Left forelimb (tissue), 1 donor: ENCODE measurements around the gene CDHR5.

Source experiments
- DNase-seq: peaks from one replicate; pipeline ENCODE4 v3.0.0-alpha.2; 2018; ENCODE audit warnings: low spot score

Gene CDHR5

DNA sequence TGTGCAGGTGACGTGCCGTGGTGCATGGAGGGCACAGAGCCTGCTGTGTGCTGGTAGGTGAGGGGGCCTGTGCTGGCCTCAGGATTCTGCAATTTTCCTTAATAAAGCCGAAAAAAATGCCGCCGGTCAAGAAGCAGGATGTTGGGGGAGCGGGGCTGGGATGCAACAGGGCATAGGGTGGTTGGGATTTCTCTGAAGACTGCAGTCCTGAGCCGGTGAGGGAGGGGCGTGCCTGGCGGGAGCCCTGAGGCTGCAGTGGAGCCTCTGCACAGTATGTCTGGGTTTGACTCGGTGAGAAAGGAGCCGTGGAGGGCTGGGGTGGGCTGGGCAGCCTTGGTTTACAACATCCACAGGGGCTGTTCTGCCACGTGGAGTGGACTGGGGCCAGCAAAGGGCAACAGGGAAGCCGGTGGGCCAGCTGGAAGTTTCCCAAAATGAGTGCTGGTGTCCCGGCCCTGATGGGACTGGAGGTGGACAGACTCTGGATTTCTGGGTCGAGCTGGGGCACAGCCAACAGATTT, 1.3 kb downstream of the CDHR5 start:
- no peak for DNase-seq

DNA sequence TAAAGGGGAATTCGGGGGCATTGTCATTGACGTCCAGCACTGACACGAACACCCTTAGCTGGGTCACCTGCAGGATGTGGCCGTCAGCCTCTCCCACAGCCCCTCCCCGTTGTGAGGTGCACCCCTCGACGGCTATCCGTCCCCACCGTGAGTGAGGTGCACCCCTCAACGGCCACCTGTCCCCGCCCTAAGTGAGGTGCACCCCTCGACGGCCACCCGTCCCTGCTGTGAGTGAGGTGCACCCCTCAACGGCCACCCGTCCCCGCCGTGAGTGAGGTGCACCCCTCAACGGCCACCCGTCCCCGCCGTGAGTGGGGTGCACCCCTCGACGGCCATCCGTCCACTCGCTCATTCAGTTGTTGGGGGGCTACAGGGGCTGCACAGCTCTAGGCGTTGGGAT, 2.9 kb downstream of the CDHR5 start:
- DNase-seq = no peak

DNA sequence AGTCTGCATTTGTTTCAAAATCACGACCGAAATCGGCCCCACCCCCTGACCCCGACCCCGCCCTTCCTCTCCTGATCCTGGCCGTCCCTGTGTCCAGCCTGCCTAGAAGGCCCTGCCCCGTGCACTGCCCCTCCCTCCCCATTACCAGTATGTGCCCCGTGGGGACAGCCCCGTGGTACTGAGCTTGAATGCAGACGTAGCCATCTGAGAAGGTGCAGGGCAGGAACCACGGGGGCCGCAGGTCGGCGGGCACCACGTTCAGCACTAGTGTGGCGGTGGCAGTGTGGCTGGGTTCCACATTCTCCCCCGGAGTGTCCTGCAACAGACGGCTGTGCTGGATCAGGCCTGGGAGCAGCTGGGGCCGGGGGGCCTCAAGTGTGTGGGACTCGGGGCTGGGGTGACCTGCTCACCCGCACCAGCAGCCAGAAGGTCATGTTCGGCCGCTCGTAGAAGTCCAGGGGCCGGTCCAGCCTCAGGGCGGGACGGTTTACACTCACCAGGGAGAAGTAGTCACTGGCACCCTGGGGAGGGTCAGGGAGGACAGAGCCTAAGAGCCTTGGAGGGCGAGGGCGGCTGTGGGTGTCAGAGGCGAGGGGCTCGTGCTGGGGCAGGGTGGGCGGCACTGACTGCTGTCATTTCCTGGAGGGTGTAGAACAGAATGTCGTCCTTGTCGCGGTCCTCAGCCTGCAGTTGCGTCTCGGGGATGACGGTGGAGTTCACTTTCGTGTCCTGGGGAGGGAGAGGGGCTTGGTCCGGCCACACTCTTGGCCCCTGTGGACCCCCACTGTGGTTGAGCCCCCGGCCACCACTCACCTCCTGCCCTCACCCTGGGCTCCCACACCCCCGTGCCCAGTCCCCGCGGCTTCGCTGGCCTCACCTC, 3.6 kb downstream of the CDHR5 start:
- no peak for DNase-seq

DNA sequence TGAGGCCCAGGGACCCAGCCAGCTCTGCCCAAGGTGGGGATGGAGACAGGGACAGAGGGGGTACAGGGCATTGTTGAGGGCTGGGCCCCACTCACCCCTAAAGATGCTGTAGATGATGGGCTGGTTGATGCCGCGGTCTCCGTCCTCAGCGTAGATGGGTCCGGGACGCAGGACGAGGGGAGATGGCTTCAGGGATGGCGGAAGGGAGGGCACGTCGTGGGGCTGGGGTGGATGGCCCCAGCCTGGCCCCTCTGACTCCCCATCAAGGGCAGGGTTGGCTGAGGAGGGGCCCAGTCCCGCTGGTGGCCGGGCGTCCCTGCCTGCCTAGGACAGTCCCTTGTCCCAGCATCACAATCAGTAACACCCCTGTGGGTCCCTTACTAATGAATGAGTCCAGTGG, 4.6 kb downstream of the CDHR5 start:
- DNase-seq = no peak

DNA sequence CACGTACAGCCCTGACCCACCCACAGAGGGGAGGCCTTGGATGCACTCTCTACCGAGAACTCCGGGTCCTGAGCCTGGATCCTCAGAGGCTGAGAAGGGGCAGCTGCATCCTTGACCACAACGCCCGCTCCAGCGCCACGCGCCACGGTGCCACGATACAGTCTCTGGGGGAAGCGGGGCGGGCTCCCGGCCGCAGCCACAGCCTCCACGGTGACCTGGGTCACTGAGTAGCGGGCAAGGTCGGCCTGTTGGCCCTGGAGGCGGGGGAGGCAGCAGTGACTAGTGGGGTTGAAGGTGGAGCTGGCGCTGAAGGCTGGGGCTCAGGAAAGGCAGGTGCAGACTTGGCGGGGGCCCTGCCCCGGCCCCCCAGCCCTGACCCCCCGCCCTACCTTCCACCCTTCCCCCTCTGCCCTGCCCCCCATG, 5.1 kb downstream of the CDHR5 start:
- no peak for DNase-seq

DNA sequence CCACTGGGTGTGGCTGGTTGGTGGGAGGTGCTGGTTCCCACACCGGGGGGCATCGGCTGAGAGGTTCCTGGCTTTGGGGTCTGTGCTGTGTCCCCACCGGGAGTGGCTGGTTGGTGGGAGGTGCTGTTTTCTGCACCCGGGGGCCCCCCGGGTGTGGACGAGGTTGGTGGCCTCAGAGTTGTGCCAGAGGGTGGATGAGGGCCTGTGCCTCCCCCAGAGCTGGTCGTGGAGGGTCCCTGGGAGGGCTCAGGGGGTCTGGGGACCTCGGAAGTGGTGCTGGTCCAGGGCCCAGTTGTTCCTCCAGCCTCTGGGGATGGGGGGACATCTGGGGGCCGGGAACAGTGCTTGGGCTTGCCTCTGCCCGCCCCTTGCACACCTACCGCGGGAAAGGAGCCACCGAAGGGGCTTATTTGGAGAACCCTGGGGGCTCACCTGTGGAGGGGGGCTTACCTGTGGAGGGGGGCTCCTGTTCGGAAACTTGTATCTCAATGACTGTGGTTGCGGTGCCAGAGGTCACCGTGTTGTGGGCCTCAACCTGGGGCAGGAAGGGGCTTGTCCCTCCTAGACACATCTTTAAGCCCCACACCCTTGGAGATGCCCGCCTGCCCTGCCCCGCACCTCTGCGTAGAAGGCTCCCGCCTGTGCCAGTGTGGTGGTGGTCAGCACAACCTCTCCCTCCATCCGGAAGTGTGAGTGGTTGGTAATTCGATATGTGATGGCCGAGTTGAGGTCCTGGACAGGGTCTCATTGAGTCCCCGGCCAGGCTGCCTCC, 5.7 kb downstream of the CDHR5 start:
- no peak for DNase-seq

DNA sequence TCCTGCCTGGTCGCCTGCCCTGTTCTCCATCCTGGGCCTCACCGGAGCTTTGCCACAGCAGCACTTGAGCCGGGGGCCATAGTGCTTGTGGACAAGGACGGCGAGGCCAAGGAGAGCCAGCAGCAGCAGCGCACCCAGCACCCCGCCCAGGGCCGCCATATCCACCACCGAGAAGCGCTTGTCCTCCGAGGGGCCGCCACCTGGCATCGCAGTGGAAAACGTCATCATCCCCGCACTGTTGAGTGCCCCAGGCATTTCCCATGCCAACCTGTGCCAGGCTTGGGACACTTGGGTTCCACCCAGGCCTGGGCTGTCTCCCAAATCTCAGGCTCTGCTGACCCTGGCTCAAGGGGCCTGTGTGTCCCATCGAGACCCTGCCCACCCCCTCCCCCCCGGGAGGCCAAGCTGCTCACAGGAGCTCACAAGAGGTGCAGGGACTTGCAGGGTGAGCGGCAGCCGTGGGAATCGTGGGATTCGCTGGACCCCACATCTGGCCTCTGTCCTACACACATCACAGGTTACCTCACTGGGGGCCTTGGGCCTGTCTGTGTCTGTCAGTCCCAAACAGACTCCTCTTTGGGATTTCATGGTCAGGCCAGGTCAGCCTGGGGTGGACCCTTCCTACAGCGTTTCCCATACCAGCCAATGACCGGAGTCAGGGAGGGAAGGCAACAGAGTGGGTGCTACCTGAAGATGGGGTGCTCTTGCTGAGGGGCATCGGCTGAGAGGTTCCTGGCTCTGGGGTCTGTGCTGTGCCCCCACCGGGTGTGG, 6.7 kb downstream of the CDHR5 start:
- no peak for DNase-seq

DNA sequence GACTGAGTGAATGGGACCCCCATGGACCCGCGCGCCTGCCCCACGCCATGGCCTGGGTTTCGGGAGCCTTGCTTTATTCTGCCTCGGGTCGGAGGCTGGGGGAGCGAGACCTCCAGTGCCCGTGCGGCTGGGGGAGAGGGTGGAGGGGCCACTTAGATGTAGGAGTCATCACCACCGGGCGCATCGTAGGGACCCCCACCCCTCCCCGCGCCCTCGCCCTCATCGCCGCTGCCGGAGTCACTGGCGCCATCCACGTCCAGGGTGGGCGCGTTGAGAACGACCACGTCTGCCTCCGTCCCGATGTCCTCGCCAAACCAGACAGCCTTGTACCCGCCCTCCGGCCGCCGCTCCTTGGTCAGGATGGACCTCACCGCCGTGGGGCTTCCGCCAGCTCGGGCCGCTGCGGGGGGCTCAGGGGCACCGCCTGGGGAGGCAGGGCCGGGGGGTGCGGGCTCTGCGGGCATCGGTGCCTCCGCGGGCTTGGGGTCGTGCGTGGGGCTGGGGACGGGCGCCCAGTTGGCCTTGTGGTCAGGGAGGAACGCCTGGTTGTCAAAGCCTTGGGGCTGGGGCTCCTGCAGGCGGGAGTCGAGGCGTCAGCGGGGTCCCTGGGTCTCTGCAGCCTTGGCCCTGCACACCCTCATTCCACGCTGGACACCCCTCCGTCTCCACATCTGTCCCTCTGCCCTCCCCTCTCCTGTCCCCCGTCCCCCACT, 7.4 kb downstream of the CDHR5 start:
- no peak for DNase-seq

DNA sequence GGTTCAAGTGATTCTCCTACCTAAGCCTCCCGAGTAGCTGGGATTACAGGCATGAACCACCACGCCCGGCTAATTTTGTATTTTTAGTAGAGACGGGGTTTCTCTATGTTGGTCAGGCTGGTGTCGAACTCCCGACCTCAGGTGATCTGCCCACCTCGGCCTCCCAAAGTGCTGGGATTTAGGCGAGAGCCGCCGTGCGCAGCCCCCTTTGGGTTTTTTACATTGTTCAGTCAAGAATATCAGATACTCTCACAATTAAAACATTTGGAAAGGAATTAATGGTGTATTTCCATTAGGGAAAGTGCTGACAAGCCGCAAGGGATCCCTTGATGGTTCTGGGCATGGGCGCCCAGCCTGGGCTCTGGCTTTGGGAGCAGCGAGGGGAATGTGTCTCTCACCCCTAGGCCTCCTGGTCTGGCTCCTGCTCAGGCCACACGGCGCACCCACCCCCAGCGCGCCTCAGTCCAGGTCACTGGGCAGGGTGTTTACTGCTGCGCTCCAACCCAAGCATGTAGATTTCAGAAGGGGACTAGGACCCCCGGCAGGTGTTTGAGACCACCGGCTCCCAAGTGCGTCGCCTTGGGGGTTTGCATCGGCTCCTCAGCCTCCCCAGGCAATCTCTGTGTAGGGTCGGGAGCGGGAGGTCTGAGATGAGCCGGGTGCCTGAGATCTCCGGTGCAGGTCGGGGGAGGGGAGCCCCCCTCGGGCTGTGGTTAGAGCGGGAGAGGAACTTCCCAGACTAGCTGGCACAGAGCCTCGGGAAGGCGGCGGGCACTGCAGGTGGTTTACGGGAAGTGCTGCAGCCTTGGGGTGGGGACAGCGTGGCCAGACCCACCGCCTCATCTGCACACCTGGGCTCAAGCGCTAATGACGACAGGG, 8.2 kb downstream of the CDHR5 start:
- peak; percentile 62 for DNase-seq

DNA sequence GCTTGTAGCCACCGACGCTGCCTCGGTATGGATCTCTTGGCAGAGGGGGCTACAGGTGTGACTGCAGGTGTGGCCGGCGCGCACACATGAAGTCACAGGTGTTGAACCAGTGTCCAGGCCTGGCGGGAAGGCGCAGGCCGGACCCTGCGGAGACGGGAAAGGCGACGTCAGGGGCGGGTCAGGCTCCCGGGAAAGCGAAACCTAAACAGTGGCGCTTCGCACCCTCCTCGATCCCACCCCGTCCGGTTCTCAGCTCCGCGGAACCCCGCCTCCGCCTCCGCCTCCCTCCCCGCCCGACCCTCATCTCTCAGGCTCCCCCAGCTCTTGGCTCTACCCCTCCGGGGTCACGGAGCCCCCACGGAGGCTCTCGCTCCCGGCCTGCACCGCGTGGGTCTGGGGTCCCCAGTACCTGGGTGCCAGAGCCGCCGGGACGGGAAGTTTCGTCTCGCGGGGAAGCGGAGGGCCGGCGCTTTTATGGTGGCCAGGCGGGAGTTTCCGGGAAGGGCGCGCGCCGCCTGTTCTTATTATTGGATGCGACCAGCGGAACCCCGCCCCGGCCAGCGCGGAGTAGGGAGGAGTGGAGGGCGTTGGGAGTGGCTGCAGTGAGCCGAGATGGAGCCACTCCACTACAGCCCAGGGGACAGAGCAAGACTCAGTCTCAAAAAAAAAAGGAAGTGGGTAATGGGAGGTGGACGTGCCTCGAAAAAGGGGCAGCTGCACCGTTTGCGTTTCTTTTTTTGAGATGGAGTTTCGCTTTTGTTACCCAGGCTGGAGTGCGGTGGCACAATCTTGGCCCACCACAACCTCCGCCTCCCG, 9.0 kb downstream of the CDHR5 start, which contains the start of gene IRF7:
TSS of gene IRF7 (minus strand) at position 447 of the 816 bp plus-strand sequence. CDS start 586 bp downstream, outside the sequence.
- DNase-seq = peak; percentile 95

DNA sequence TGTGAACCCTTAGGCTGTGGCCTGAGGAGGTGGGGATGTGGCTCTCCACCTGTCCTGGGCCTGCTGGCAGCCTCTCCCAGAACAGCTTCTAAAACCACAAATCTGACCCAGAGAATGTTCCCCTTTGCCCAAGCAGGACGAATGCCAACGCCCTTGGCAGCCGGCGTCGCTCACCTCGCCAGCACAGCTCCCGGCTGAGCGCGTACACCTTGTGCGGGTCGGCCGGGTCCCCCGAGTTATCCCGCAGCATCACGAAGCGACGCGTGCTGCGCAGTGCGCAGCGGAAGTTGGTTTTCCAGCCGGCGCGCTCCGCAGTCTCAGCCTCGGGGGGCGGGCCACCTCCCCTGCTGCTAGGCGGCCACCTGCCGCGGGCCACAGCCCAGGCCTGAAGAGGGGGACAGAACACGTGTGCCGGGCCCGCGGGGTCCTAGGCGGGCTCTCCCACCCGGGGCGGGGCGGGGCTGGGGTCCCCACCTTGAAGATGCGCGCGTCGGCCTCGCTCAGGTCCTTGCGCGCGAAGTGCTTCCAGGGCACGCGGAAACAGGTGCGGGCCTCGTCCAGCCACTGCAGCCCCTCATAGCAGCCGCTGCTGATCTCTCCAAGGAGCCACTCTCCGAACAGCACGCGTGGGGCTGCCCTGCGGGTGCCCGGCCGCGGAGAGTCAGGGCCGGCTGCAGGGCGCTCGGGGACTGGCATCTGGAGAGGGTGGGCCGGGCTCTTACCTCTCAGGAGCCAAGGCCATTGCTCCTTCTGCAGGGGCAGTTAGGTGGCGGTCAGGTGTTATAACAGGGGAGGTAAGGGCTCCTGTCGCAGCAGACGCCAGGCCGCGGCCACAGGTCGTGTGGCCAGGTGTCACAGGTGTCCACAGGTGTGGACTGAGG, 9.9 kb downstream of the CDHR5 start:
- peak; percentile 67 for DNase-seq

DNA sequence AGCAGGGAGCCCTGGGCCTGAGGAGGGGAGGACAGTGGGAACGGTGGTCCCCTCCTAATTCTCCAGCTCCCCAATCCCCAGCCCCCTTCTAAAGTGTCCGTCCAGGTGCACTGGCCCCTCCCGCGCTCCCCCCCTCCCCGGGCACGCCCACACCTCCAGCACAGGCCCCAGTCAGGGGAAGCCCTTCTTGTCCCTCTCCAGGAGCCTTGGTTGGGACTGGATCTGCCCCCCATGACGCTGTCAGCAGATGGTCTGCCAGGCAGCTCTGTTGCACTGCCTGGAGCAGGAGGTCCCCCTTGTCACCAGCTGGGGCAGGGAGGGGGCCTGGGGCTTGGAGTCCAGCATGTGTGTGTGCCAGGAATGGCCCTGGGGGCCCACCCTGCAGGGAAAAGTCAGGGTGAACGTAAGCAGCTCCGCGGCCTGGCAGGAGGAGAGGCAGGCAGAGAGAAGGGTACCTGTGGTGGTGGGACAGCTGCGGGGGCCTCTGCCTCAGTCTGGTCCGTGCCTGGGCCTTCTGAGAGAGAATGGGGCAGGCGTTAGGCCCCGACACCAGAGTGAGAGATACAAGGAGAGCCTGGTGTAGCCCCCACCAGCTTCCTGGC, 10.6 kb downstream of the CDHR5 start:
- peak; percentile 63 for DNase-seq

DNA sequence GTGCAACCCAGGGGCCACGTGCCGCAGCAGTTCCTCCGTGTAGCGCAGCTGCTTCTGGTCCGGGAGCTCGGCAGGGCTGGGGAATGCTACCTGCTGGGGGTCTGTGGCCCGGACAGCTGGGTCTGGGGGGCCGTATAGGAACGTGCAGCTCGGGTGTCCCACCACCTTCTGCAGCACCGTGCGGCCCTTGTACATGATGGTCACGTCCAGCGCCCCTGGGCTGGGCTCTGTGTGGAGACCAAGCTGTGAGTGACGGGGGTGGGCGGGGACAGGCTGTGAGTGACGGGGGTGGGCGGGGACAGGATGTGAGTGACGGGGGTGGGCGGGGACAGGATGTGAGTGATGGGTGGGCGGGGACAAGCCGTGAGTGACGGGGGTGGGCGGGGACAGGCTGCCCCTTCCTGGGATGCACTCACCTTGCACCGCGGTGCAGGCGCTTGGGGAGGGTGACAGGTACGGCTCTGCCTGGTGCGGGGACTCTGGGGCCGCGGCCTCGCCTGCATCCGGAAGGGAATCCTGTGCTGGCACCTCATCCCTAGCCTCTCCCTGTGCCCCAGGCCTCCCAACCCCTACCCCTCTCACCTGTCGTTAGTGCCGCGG, 11.3 kb downstream of the CDHR5 start:
- DNase-seq = peak; percentile 69

DNA sequence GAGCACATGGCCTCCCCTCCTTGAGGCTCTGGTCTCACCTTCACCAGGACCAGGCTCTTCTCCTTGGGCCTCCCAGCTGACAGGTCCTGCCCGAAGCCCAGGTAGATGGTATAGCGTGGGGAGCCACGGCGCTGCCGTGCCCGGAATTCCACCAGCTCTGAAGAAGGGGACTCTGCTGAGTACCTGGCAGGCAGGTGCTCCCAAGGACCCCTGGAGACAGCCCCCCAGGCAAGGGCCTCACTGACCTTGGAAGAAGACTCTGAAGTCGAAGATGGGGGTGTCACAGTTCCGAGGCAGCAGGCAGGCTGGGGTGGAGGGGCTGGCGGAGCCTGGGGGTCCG, 11.8 kb downstream of the CDHR5 start:
- no peak for DNase-seq

DNA sequence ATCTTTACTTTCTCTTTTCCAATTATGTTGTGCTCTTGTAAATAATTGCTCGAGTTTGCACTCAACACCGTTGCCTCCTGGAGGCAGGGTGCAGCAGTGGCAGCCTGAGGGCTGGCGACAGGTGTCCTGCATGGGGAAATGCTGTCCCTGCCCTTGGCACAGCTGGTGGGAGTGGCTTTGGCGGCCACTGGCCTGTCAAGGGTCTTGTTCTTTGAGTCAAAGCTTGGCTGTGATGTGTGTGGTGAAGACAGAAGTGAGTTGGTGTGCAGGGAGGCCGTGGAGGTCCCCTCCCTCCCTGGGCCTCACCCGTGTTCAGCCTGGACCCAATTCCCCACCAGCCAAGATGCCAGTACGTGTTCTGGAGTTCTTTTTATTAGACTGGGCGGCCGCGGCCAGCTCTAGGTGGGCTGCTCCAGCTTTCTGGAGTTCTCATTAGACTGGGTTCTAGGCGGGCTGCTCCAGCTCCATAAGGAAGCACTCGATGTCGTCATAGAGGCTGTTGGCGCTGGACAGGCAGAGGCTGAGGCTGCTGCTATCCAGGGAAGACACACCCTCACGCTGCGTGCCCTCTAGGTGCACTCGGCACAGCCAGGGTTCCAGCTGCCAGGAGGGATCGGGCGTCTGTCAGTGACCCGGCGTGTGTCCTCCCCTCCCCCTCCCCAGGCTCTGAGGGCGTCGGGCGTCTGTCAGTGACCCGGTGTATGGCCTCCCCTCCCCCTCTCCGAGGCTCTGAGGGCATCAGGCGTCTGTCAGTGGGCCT, 12.4 kb downstream of the CDHR5 start:
- DNase-seq = peak; percentile 70

DNA sequence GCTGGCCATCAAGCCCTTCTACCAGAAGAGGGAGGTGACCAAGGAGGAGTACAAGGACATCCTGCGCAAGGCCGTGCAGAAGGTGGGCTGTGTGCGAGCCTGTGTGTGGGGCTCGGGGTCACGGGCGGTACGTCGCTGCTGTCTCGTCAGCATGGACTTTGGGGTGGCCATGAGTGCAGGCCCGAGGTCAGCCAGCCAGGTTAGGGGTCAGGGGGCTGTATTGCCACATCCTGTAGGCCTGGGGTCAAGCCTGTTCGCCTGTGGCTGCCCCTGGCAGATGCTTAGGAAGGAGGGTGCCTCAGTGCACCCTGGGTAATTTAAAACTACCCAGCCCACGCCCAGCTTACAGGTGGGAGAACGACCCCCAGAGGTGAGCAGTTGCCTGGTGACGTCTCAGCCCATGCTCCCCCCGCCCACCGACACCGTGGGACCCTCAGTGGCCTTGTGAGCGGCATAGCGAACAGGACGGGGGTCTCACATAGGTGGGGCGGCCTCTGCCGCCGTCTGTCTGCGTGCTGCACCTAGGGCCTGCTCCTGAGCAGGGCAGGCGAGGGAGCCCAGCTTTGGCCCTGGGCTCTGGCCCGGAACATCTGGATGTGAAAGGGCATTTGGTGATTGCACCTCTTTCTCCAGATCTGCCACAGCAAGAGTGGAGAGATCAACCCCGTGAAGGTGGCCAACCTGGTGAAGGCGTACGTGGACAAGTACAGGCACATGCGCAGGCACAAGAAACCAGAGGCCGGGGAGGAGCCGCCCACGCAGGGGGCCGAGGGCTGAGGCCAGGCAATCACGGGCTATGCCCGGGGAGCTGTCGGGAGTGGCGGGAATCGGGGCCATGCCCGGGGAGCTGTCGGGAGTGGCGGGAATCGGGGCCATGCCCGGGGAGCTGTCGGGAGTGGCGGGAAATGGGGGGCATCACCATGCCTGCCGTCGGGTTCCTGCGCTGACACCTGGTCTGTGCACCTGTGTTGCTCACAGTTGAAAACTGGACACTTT, 13.5 kb downstream of the CDHR5 start:
- DNase-seq = peak; percentile 63
